CD14-positive monocyte (primary cell): ENCODE measurements around the gene USP34. TPM values are rescaled to one million over a fixed set of nuclear protein-coding genes. Genes with fewer than 3 reads are reported as not detected.

Source experiments
- DNase-seq, 3 donors: peaks; one replicate each; pipeline ENCODE4 v3.0.0-alpha.2; 2011 to 2022
- H2AFZ ChIP-seq: 2 replicates; pipeline ENCODE4 v1.6.0; 2012; ENCODE audit warnings: mild to moderate bottlenecking, low read depth, low read length, inconsistent platforms; ENCODE audit not compliant: insufficient read depth, poor library complexity, severe bottlenecking
- H3K27ac ChIP-seq, 2 donors: 1 replicate in 1 of 2; 2 replicates in 1 of 2; pipeline ENCODE4 v1.5.1; 2012 to 2013; ENCODE audit warnings: low read length in 2 of 2, control low read depth in 1 of 2, inconsistent platforms in 1 of 2, low read depth in 1 of 2, mild to moderate bottlenecking in 1 of 2
- H3K27me3 ChIP-seq, 2 donors: one replicate each; pipeline versions ENCODE4 v1.6.0 to v1.6.1; 2011 to 2013; ENCODE audit warnings: low read length in 2 of 2; ENCODE audit not compliant: control insufficient read depth in 2 of 2, insufficient read depth in 2 of 2
- H3K36me3 ChIP-seq, 2 donors: replicated peaks in 1 of 2; 1 replicate in 1 of 2; 2 replicates in 1 of 2; pipeline versions ENCODE4 v1.5.1 to v1.6.1; 2012 to 2013; ENCODE audit warnings: low read length in 2 of 2, control low read depth in 1 of 2, inconsistent platforms in 1 of 2, mild to moderate bottlenecking in 1 of 2; ENCODE audit not compliant: insufficient read depth in 2 of 2, control insufficient read depth in 1 of 2
- H3K4me1 ChIP-seq, 2 donors: 1 replicate in 1 of 2; 2 replicates in 1 of 2; pipeline versions ENCODE4 v1.5.1 to v1.6.1; 2012 to 2013; ENCODE audit warnings: low read length in 2 of 2, control low read depth in 1 of 2, inconsistent platforms in 1 of 2, mild to moderate bottlenecking in 1 of 2, moderate library complexity in 1 of 2; ENCODE audit not compliant: insufficient read depth in 2 of 2, control insufficient read depth in 1 of 2
- H3K4me2 ChIP-seq: replicated peaks from 2 replicates; pipeline ENCODE3; 2012; ENCODE audit warnings: low read length, moderate library complexity, mild to moderate bottlenecking; ENCODE audit not compliant: poor library complexity, severe bottlenecking; ENCODE audit errors: extremely low read depth
- H3K4me3 ChIP-seq, 3 experiments: fragments of 200-600 bp in 1 of 3; sonication (generic) in 1 of 3; replicated peaks in 1 of 3; 1 replicate in 2 of 3; 2 replicates in 1 of 3; pipeline ENCODE4 v1.5.1; 2011 to 2013; ENCODE audit warnings: low read length in 3 of 3, mild to moderate bottlenecking in 3 of 3, control low read depth in 2 of 3, low read depth in 2 of 3, inconsistent platforms in 1 of 3, moderate library complexity in 1 of 3
- H3K79me2 ChIP-seq: 2 replicates; pipeline ENCODE4 v1.6.0; 2012; ENCODE audit warnings: mild to moderate bottlenecking, control low read depth, inconsistent platforms, low read length, moderate library complexity; ENCODE audit not compliant: insufficient read depth
- H3K9ac ChIP-seq: 2 replicates; pipeline ENCODE4 v1.6.0; 2017; ENCODE audit warnings: low read length, mild to moderate bottlenecking; ENCODE audit not compliant: insufficient read depth, poor library complexity, severe bottlenecking
- H3K9me3 ChIP-seq, 2 donors: replicated peaks in 1 of 2; 1 replicate in 1 of 2; 2 replicates in 1 of 2; pipeline versions ENCODE4 v1.5.1 to v1.6.1; 2012 to 2013; ENCODE audit warnings: low read length in 2 of 2, control low read depth in 1 of 2; ENCODE audit not compliant: control insufficient read depth in 1 of 2, insufficient read depth in 1 of 2
- H4K20me1 ChIP-seq: 2 replicates; pipeline ENCODE4 v1.6.0; 2012; ENCODE audit warnings: mild to moderate bottlenecking, low read length, control low read depth, moderate library complexity; ENCODE audit not compliant: insufficient read depth
- H3K27ac Mint-ChIP-seq, 7 donors: one replicate each; pipeline ENCODE4 v1.8.0; 2020; ENCODE audit warnings: mild to moderate bottlenecking in 7 of 7, mixed read lengths in 7 of 7, moderate library complexity in 6 of 7, inconsistent platforms in 2 of 7
- H3K27me3 Mint-ChIP-seq, 3 donors: one replicate each; pipeline ENCODE4 v1.8.0; 2021 to 2022; ENCODE audit warnings: low read depth in 3 of 3, mild to moderate bottlenecking in 3 of 3, mixed read lengths in 3 of 3, moderate library complexity in 3 of 3, inconsistent platforms in 1 of 3
- H3K36me3 Mint-ChIP-seq, 2 donors: one replicate each; pipeline ENCODE4 v1.8.0; 2020; ENCODE audit warnings: mixed read lengths in 2 of 2, inconsistent platforms in 1 of 2, mild to moderate bottlenecking in 1 of 2
- H3K4me1 Mint-ChIP-seq: one replicate; pipeline ENCODE4 v1.8.0; 2020; ENCODE audit warnings: mild to moderate bottlenecking, mixed read lengths
- H3K4me3 Mint-ChIP-seq, 2 donors: one replicate each; pipeline ENCODE4 v1.8.0; 2020; ENCODE audit warnings: mild to moderate bottlenecking in 2 of 2, mixed read lengths in 2 of 2, moderate library complexity in 1 of 2
- H3K9me3 Mint-ChIP-seq, 7 donors: one replicate each; pipeline ENCODE4 v1.8.0; 2020 to 2022; ENCODE audit warnings: mixed read lengths in 7 of 7, mild to moderate bottlenecking in 6 of 7, moderate library complexity in 6 of 7, inconsistent platforms in 2 of 7
- WGBS: methylation state at CpG from one replicate; pipeline ENCODE4 v1.1.5; 2013; ENCODE audit warnings: missing lambda C conversion rate; ENCODE audit not compliant: insufficient coverage; 5-methylcytosine and 5-hydroxymethylcytosine counted together
- intact Hi-C, 2 donors: fragments of 100-400 bp; cut with micrococcal nuclease; formaldehyde crosslinking; loops; one replicate each; pipeline versions ENCODE4 v1.15.0 to v1.15.1; 2023
- polyA plus RNA-seq, 3 donors: library from polyadenylated mRNA; depleted of rRNA in 1 of 3; unstranded in 2 of 3; stranded (reverse) in 1 of 3; fragments of 300-500 nt in 2 of 3; fragments of >200 nt in 1 of 3; fragmentation: Illumina TruSeq in 2 of 3; gene quantifications; 1 replicate in 2 of 3; 2 replicates in 1 of 3; pipeline ENCODE4 v1.2.3, GENCODE V29; 2012 to 2021
- TF ChIP-seq, protein P1 (sequence below): fragments of 200-600 bp; IDR thresholded peaks from one replicate; pipeline ENCODE4 v1.8.0; 2022; ENCODE audit warnings: antibody characterized with exemption, mild to moderate bottlenecking

USP34 gene
- polyA plus RNA-seq, 3 donors = 2.8 to 47.2 (median 5.9) TPM

DNA sequence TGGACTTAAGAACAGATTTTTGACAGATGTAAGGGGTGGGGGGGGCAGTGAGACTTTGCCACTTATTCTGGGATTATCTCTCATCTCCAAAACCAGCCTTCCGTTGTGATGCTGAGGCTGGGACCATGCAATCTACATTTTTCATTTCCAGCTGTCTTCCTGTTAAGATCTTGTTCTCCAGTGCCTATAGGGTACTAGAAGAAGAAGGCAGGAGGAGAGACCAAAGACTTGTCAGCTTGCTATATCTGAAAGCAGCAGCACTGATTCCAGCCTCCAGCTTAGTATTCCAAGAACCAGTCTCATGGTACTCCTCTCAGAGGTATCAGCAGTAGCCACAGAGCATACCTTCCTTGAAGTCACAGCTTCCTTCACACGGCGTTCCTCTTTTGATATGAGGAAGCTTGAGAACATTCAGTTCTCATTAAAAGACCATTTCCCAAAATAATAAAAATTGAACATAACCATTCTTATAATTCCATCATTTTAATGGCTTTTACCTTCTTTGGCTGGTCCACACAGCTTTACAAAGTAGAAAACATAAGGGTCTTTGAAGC, 49.8 kb downstream of the USP34 start:
- Histone ChIP-seq H4K20me1 (peaks cover 83% of the 10 kb centered on the region), H3K4me2 (no peak overlapping the region), H3K4me1 (peaks cover 15 to 29% of the 10 kb centered on the region in 2 donors), H3K27me3 (no peaks in the 10 kb centered on the region), H3K27ac (peak overlapping the region in 1 of 2 donors; percentile 55), H3K9ac (no peak overlapping the region), H3K4me3 (no peak overlapping the region), H2AFZ (no peak overlapping the region), H3K9me3 (no peaks in the 10 kb centered on the region), H3K36me3 (peaks cover 2 to 21% of the 10 kb centered on the region in 2 donors), H3K79me2 (peaks cover 70% of the 10 kb centered on the region)
- Mint-ChIP-seq H3K4me3 (no peak overlapping the region), H3K27me3 (peaks cover 0 to 1% (median 1%) of the 10 kb centered on the region in 3 donors), H3K9me3 (no peaks in the 10 kb centered on the region), H3K36me3 (peaks cover 14 to 20% of the 10 kb centered on the region in 2 donors), H3K27ac (peak overlapping the region in 2 of 7 donors; percentile 35 to 67), H3K4me1 (peaks cover 43% of the 10 kb centered on the region)
- TF ChIP-seq, protein P1, sequence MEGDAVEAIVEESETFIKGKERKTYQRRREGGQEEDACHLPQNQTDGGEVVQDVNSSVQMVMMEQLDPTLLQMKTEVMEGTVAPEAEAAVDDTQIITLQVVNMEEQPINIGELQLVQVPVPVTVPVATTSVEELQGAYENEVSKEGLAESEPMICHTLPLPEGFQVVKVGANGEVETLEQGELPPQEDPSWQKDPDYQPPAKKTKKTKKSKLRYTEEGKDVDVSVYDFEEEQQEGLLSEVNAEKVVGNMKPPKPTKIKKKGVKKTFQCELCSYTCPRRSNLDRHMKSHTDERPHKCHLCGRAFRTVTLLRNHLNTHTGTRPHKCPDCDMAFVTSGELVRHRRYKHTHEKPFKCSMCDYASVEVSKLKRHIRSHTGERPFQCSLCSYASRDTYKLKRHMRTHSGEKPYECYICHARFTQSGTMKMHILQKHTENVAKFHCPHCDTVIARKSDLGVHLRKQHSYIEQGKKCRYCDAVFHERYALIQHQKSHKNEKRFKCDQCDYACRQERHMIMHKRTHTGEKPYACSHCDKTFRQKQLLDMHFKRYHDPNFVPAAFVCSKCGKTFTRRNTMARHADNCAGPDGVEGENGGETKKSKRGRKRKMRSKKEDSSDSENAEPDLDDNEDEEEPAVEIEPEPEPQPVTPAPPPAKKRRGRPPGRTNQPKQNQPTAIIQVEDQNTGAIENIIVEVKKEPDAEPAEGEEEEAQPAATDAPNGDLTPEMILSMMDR = no peak
- intact Hi-C loops = loop anchor here in 1 of 2 donors (10.0 kb wide), 1 partner anchor 114 kb away; the partner anchor contains the start of gene XPO1
- WGBS = no CpG with 5 or more reads among the region's 3 CpGs
- peak; percentile 25 to 52 (median 40) for DNase-seq

DNA sequence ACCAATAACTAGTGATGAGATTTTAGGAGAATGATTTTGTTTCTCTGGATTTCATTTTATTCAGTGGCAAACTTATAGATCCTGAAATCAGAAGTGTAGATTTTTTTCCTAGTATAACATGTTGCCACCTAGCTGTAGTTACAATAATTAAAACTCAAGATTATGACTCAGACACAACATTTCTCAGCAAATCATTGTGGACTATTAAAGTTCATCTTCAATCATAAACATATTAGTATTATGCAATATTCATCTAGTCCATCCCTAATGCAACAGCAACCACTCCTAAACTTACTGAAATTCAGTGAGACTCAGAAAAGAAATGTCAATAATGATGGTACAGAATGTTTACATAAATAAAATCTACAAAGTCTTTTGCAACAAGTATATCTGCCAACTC, 51.3 kb downstream of the USP34 start:
- Histone ChIP-seq H3K79me2 (peaks cover 55% of the 10 kb centered on the region), H3K36me3 (peaks cover 2 to 28% of the 10 kb centered on the region in 2 donors), H3K27ac (peak overlapping the region in 1 of 2 donors; percentile 4), H3K4me1 (peaks cover 12 to 22% of the 10 kb centered on the region in 2 donors), H3K4me3 (no peak overlapping the region), H3K9ac (no peak overlapping the region), H3K4me2 (no peak overlapping the region), H2AFZ (no peak overlapping the region), H3K27me3 (no peaks in the 10 kb centered on the region), H4K20me1 (peaks cover 75% of the 10 kb centered on the region), H3K9me3 (no peaks in the 10 kb centered on the region)
- Mint-ChIP-seq H3K27ac (peak overlapping the region in 1 of 7 donors; percentile 10), H3K27me3 (no peaks in the 10 kb centered on the region), H3K36me3 (peaks cover 18 to 19% of the 10 kb centered on the region in 2 donors), H3K4me3 (no peak overlapping the region), H3K4me1 (peaks cover 33% of the 10 kb centered on the region), H3K9me3 (no peaks in the 10 kb centered on the region)
- intact Hi-C loops = no loop called here
- TF ChIP-seq, protein P1 = no peak
- no peak for DNase-seq
